Testis (tissue), 3 donors: ENCODE data around the gene OGFR. TPM values are rescaled to one million over a fixed set of nuclear protein-coding genes. Genes with fewer than 3 reads are reported as not detected.

Experiments
- DNase-seq: peaks from one replicate; pipeline ENCODE4 v3.0.0-alpha.2; 2019
- H3K27ac ChIP-seq, 2 donors: fragments of 200-600 bp; sonication (generic); one replicate each; pipeline ENCODE4 v1.5.1; 2019
- H3K27me3 ChIP-seq: fragments of 200-600 bp; sonication (generic); one replicate; pipeline ENCODE4 v1.5.1; 2019
- H3K36me3 ChIP-seq: fragments of 200-600 bp; sonication (generic); one replicate; pipeline ENCODE4 v1.5.1; 2017; ENCODE audit warnings: low read depth; ENCODE audit errors: missing control alignments
- H3K4me1 ChIP-seq: fragments of 200-600 bp; sonication (generic); one replicate; pipeline ENCODE4 v1.5.1; 2019
- H3K4me3 ChIP-seq, 2 donors: fragments of 200-600 bp; sonication (generic); one replicate each; pipeline ENCODE4 v1.5.1; 2017 to 2019
- H3K9me3 ChIP-seq: fragments of 200-600 bp; sonication (generic); one replicate; pipeline ENCODE4 v1.5.1; 2017
- CTCF ChIP-seq, 3 experiments: fragments of 450-650 bp in 2 of 3; fragments of 200-600 bp in 1 of 3; sonication (generic) in 1 of 3; IDR thresholded peaks; one replicate each; pipeline ENCODE4 v1.5.1; 2016 to 2019; ENCODE audit warnings: antibody characterized with exemption in 3 of 3, mild to moderate bottlenecking in 2 of 3, moderate library complexity in 1 of 3
- POLR2A ChIP-seq: fragments of 450-650 bp; IDR thresholded peaks from one replicate; pipeline ENCODE4 v1.6.1; 2017; ENCODE audit warnings: antibody characterized with exemption, mild to moderate bottlenecking, moderate library complexity
- WGBS, 2 donors: methylation state at CpG; one replicate each; pipeline ENCODE4 v1.1.5; 2018; 5-methylcytosine and 5-hydroxymethylcytosine counted together
- intact Hi-C: fragments of 100-400 bp; cut with DNase I; formaldehyde crosslinking; loops from one replicate; pipeline ENCODE4 v1.15.1; 2023; ENCODE audit warnings: low total_unique reads
- polyA plus RNA-seq: library from polyadenylated mRNA; stranded (reverse); fragments of 350-450 nt; fragmentation: Illumina TruSeq; extraction: RNeasy Lipid Tissue Mini Kit (QIAGEN cat#74804); gene quantifications from one replicate; pipeline ENCODE4 v1.2.3, GENCODE V29; 2014; ENCODE audit warnings: low read depth, low replicate concordance; ENCODE audit not compliant: insufficient read depth
- total RNA-seq, 2 donors: library from RNA; depleted of rRNA; stranded (reverse); fragments of >200 nt; gene quantifications; one replicate each; pipeline ENCODE4 v1.2.3, GENCODE V29; 2016

The OGFR gene
- total and polyA plus RNA-seq, 3 donors from 2014 or later, result 23.7 to 57.0 (median 46.6) TPM

DNA sequence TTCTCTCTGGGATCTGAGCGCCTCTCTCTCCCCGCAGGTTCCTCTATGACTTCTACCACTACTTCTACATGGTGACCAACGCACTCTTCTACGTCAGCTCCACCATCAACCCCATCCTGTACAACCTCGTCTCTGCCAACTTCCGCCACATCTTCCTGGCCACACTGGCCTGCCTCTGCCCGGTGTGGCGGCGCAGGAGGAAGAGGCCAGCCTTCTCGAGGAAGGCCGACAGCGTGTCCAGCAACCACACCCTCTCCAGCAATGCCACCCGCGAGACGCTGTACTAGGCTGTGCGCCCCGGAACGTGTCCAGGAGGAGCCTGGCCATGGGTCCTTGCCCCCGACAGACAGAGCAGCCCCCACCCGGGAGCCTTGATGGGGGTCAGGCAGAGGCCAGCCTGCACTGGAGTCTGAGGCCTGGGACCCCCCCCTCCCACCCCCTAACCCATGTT is 44.6 kb upstream of the OGFR start:
- no peaks in the 10 kb centered on the region for H3K9me3 ChIP-seq
- no peaks in the 10 kb centered on the region for H3K4me1 ChIP-seq
- H3K27me3 ChIP-seq, result no peaks in the 10 kb centered on the region
- no peak overlapping the region for H3K27ac ChIP-seq
- H3K4me3 ChIP-seq, result no peak overlapping the region
- intact Hi-C loops, result no loop called here
- no peak for TF ChIP-seq POLR2A
- TF ChIP-seq CTCF (IDR thresholded peaks at IDR 0.05), result no peak
- 84 to 93% methylated on average over 20 of the region's 20 CpGs for WGBS, 2 donors
- H3K36me3 ChIP-seq, result no peaks in the 10 kb centered on the region
- no peak for DNase-seq

DNA sequence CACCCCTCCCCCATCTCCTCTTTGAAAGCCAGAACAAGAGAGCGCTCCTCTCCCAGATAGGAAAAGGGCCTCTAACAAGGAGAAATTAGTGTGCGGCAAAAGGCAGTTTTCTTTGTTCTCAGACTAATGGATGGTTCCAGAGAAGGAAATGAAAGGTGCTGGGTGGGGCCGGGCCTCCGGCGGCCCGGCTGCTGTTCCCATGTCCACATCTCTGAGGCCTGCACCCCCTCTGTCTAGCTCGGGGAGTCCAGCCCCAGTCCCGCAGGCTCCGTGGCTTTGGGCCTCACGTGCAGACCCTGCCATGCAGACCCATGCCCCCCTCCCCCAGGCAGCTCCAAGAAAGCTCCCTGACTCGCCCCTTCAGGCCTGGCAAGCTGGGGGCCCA is 44.2 kb upstream of the OGFR start:
- Histone ChIP-seq H3K27me3 (no peaks in the 10 kb centered on the region), H3K27ac (no peak overlapping the region), H3K36me3 (no peaks in the 10 kb centered on the region), H3K4me1 (no peaks in the 10 kb centered on the region), H3K9me3 (no peaks in the 10 kb centered on the region), H3K4me3 (no peak overlapping the region)
- intact Hi-C loops, result no loop called here
- TF ChIP-seq POLR2A (no peak), CTCF (IDR thresholded peaks at IDR 0.05) (no peak)
- DNase-seq, result no peak
- WGBS, 2 donors, result 54 to 68% methylated on average over 10 to 11 of the region's 11 CpGs

GRCh38 chr20:62760856-62761758 is 43.5 kb upstream of the OGFR start:
- Histone ChIP-seq H3K4me1 (no peaks in the 10 kb centered on the region), H3K27ac (no peak overlapping the region), H3K27me3 (no peaks in the 10 kb centered on the region), H3K4me3 (no peak overlapping the region), H3K9me3 (no peaks in the 10 kb centered on the region), H3K36me3 (no peaks in the 10 kb centered on the region)
- no peak for DNase-seq
- 81 to 83% methylated on average over 13 to 26 of the region's 26 CpGs for WGBS, 2 donors
- intact Hi-C loops, result no loop called here
- no peak for TF ChIP-seq POLR2A
- no peak for TF ChIP-seq CTCF (IDR thresholded peaks at IDR 0.05)

- DNase-seq, result no peak
- H3K9me3 ChIP-seq, result no peaks in the 10 kb centered on the region
- TF ChIP-seq CTCF (IDR thresholded peaks at IDR 0.05), result no peak
- TF ChIP-seq POLR2A, result no peak
- intact Hi-C loops, result no loop called here
- H3K27me3 ChIP-seq, result no peaks in the 10 kb centered on the region
- peaks cover 3% of the 10 kb centered on the region for H3K4me1 ChIP-seq
- WGBS, 2 donors, result 91 to 97% methylated on average over 3 to 6 of the region's 6 CpGs
- no peaks in the 10 kb centered on the region for H3K36me3 ChIP-seq
- no peak overlapping the region for H3K4me3 ChIP-seq
- no peak overlapping the region for H3K27ac ChIP-seq
These were observed 42.9 kb upstream of the OGFR start for GRCh38 chr20:62761759-62762131.

GRCh38 chr20:62762376-62762775 is 42.3 kb upstream of the OGFR start:
- DNase-seq, result no peak
- Histone ChIP-seq H3K4me1 (peaks cover 6% of the 10 kb centered on the region), H3K27me3 (no peaks in the 10 kb centered on the region), H3K4me3 (no peak overlapping the region), H3K9me3 (no peaks in the 10 kb centered on the region), H3K36me3 (no peaks in the 10 kb centered on the region), H3K27ac (no peak overlapping the region)
- WGBS, 2 donors, result 90 to 96% methylated on average over 11 to 22 of the region's 22 CpGs
- intact Hi-C loops, result no loop called here
- TF ChIP-seq POLR2A (no peak), CTCF (IDR thresholded peaks at IDR 0.05) (no peak)
